ENCODE results near the gene KLHDC8A. TPM values are rescaled to one million over a fixed set of nuclear protein-coding genes. Genes with fewer than 3 reads are reported as not detected.

KLHDC8A gene
- total RNA-seq, 2 experiments from 2014 or later = not detected

GRCh38 chr1:205296154-205296553 is 60.6 kb downstream of the KLHDC8A start:
- POLR2A ChIA-PET = interaction anchor here (1.0 to 11.7 kb wide), 5 partner anchors 9 to 23 kb away, joined by 3 to 158 read pairs (median 4); no protein-coding TSS in a partner anchor
- Mint-ChIP-seq H3K9me3 (no peaks in the 10 kb centered on the region), H3K36me3 (ENCODE audit: low read depth) (peaks cover 6% of the 10 kb centered on the region), H3K27ac (peak overlapping the region; percentile 77), H3K4me1 (ENCODE audit: low read depth) (peaks cover 79% of the 10 kb centered on the region), H3K4me3 (no peak overlapping the region), H3K27me3 (no peaks in the 10 kb centered on the region)
- no peak overlapping the region for H3K4me3 ChIP-seq (ENCODE audit: low read length)
- CTCF ChIA-PET = interaction anchor here (0.9 to 2.1 kb wide), 3 partner anchors 23 to 29 kb away, joined by 4 to 7 read pairs (median 5); partner anchors contain the start of gene NUAK2
- DNase-seq = no peak
- H3K27me3 ChIP-seq (ENCODE audit: control insufficient read depth in 1 of 2, insufficient read depth in 2 of 2, low read length in 2 of 2) = no peaks in the 10 kb centered on the region
- H3K27ac ChIP-seq (ENCODE audit: low read depth in 1 of 2, low read length in 2 of 2) = peak overlapping the region in 1 of 2 donors; percentile 17
- no peaks in the 10 kb centered on the region for H3K36me3 ChIP-seq (ENCODE audit: insufficient read depth, low read length)
- intact Hi-C loops (cut with DNase I, micrococcal nuclease) = no loop called here
- ATAC-seq (ENCODE audit: poor library complexity) = peak; percentile 64
- H3K4me1 ChIP-seq (ENCODE audit: insufficient read depth, low read length) = peaks cover 57% of the 10 kb centered on the region
- H3K9me3 ChIP-seq (ENCODE audit: control insufficient read depth in 1 of 2, insufficient read depth in 1 of 2, low read length in 2 of 2) = no peaks in the 10 kb centered on the region
- no peak for TF ChIP-seq CTCF (IDR thresholded peaks at IDR 0.05)

- H3K27me3 Mint-ChIP-seq = no peaks in the 10 kb centered on the region
- no peaks in the 10 kb centered on the region for H3K9me3 Mint-ChIP-seq
- no peak for DNase-seq
- ATAC-seq (ENCODE audit: poor library complexity) = no peak
- no peak overlapping the region for H3K4me3 ChIP-seq (ENCODE audit: low read length)
- H3K27me3 ChIP-seq (ENCODE audit: control insufficient read depth in 1 of 2, insufficient read depth in 2 of 2, low read length in 2 of 2) = no peaks in the 10 kb centered on the region
- POLR2A ChIA-PET = interaction anchor here (1.2 to 11.7 kb wide), 6 partner anchors 8 to 26 kb away, joined by 5 to 158 read pairs (median 10); partner anchors contain the start of gene NUAK2
- intact Hi-C loops (cut with DNase I, micrococcal nuclease) = no loop called here
- H3K36me3 ChIP-seq (ENCODE audit: insufficient read depth, low read length) = no peaks in the 10 kb centered on the region
- no peak overlapping the region for H3K4me3 Mint-ChIP-seq
- peaks cover 60% of the 10 kb centered on the region for H3K4me1 ChIP-seq (ENCODE audit: insufficient read depth, low read length)
- H3K9me3 ChIP-seq (ENCODE audit: control insufficient read depth in 1 of 2, insufficient read depth in 1 of 2, low read length in 2 of 2) = no peaks in the 10 kb centered on the region
- no peaks in the 10 kb centered on the region for H3K36me3 Mint-ChIP-seq (ENCODE audit: low read depth)
- H3K4me1 Mint-ChIP-seq (ENCODE audit: low read depth) = peaks cover 77% of the 10 kb centered on the region
- CTCF ChIA-PET = interaction anchor here (0.9 to 2.0 kb wide), 5 partner anchors 10 to 30 kb away, joined by 3 to 7 read pairs (median 3); no protein-coding TSS in a partner anchor
- no peak overlapping the region for H3K27ac ChIP-seq (ENCODE audit: low read depth in 1 of 2, low read length in 2 of 2)
- peak overlapping the region; percentile 70 for H3K27ac Mint-ChIP-seq
- TF ChIP-seq CTCF (IDR thresholded peaks at IDR 0.05) = no peak
These were observed 61.8 kb downstream of the KLHDC8A start for GRCh38 chr1:205294934-205295333.

- ATAC-seq (ENCODE audit: poor library complexity) (no peak), DNase-seq (no peak)
- no peaks in the 10 kb centered on the region for H3K9me3 ChIP-seq (ENCODE audit: control insufficient read depth in 1 of 2, insufficient read depth in 1 of 2, low read length in 2 of 2)
- intact Hi-C loops (cut with DNase I, micrococcal nuclease) = no loop called here
- H3K27ac ChIP-seq (ENCODE audit: low read depth in 1 of 2, low read length in 2 of 2) = no peak overlapping the region
- no peak for TF ChIP-seq CTCF (IDR thresholded peaks at IDR 0.05)
- Mint-ChIP-seq H3K9me3 (no peaks in the 10 kb centered on the region), H3K4me3 (no peak overlapping the region), H3K27ac (peak overlapping the region; percentile 70), H3K4me1 (ENCODE audit: low read depth) (peaks cover 81% of the 10 kb centered on the region), H3K36me3 (ENCODE audit: low read depth) (no peaks in the 10 kb centered on the region), H3K27me3 (no peaks in the 10 kb centered on the region)
- ChIA-PET POLR2A (interaction anchor here (1.0 to 11.7 kb wide), 7 partner anchors 7 to 27 kb away, joined by 3 to 158 read pairs (median 9); partner anchors contain the start of gene NUAK2), CTCF (interaction anchor here (1.0 to 2.1 kb wide), 5 partner anchors 9 to 31 kb away, joined by 3 to 11 read pairs (median 3); no protein-coding TSS in a partner anchor)
- no peak overlapping the region for H3K4me3 ChIP-seq (ENCODE audit: low read length)
- no peaks in the 10 kb centered on the region for H3K27me3 ChIP-seq (ENCODE audit: control insufficient read depth in 1 of 2, insufficient read depth in 2 of 2, low read length in 2 of 2)
- H3K4me1 ChIP-seq (ENCODE audit: insufficient read depth, low read length) = peaks cover 65% of the 10 kb centered on the region
- H3K36me3 ChIP-seq (ENCODE audit: insufficient read depth, low read length) = no peaks in the 10 kb centered on the region
These were observed 62.4 kb downstream of the KLHDC8A start for GRCh38 chr1:205294175-205294917.
